Progenitor cell of endocrine pancreas (in vitro differentiated cells): ENCODE measurements around the gene CA7. TPM values are rescaled to one million over a fixed set of nuclear protein-coding genes. Genes with fewer than 3 reads are reported as not detected.
"Not testable (repeated sequence)": the region's sequence is repeated elsewhere in the genome, so short reads cannot be mapped to it uniquely, and the experiment has no call there.

Source experiments
- DNase-seq: peaks from one replicate; pipeline ENCODE4 v3.0.0; 2021; ENCODE audit warnings: low spot score; ENCODE audit not compliant: unreplicated experiment
- H3K27ac Mint-ChIP-seq: 2 replicates; pipeline ENCODE4 v1.8.0; 2021; ENCODE audit warnings: mild to moderate bottlenecking, moderate library complexity, mixed read lengths
- H3K27me3 Mint-ChIP-seq: 2 replicates; pipeline ENCODE4 v1.8.0; 2021; ENCODE audit warnings: mixed read lengths
- H3K36me3 Mint-ChIP-seq: 2 replicates; pipeline ENCODE4 v1.8.0; 2022; ENCODE audit warnings: mixed read lengths; ENCODE audit not compliant: insufficient read depth
- H3K4me1 Mint-ChIP-seq: 2 replicates; pipeline ENCODE4 v1.8.0; 2021; ENCODE audit warnings: low read depth, mixed read lengths
- H3K4me3 Mint-ChIP-seq: 2 replicates; pipeline ENCODE4 v1.8.0; 2021; ENCODE audit warnings: low read depth, mild to moderate bottlenecking, moderate library complexity, mixed read lengths
- H3K9me3 Mint-ChIP-seq: 2 replicates; pipeline ENCODE4 v1.8.0; 2021; ENCODE audit warnings: low read depth, mixed read lengths
- CTCF ChIP-seq: fragments of 200-600 bp; sonication (generic); IDR thresholded peaks from one replicate; pipeline ENCODE4 v1.5.0; 2021; ENCODE audit warnings: antibody characterized with exemption, mild to moderate bottlenecking; ENCODE audit not compliant: unreplicated experiment
- total RNA-seq: library from RNA; stranded (reverse); gene quantifications from 2 replicates; pipeline ENCODE4 v1.2.1, GENCODE V29; 2021

Gene CA7
- total RNA-seq, 1 donor from 2014 or later, result not detected

- Mint-ChIP-seq H3K27me3 (no peaks in the 10 kb centered on the region), H3K36me3 (peaks cover 1% of the 10 kb centered on the region), H3K9me3 (no peaks in the 10 kb centered on the region), H3K4me1 (peaks cover 16% of the 10 kb centered on the region), H3K4me3 (no peak overlapping the region), H3K27ac (no peak overlapping the region)
- TF ChIP-seq CTCF, result no peak
- no peak for DNase-seq
Observed at GRCh38 chr16:66895999-66896398, 51.8 kb downstream of the CA7 start.

- peaks cover 16% of the 10 kb centered on the region for H3K4me1 Mint-ChIP-seq
- not testable (repeated sequence) for H3K4me3 Mint-ChIP-seq
Observed at GRCh38 chr16:66896682-66897081, 52.5 kb downstream of the CA7 start.

GRCh38 chr16:66898207-66898606 lies 54.0 kb downstream of the CA7 start:
- H3K9me3 Mint-ChIP-seq, result no peaks in the 10 kb centered on the region
- H3K27me3 Mint-ChIP-seq, result no peaks in the 10 kb centered on the region
- TF ChIP-seq CTCF, result no peak
- no peak overlapping the region for H3K4me3 Mint-ChIP-seq
- H3K36me3 Mint-ChIP-seq, result no peaks in the 10 kb centered on the region
- DNase-seq, result no peak
- H3K4me1 Mint-ChIP-seq, result peaks cover 16% of the 10 kb centered on the region
- H3K27ac Mint-ChIP-seq, result no peak overlapping the region

More at GRCh38 chr16:66896682-66897081, 52.5 kb downstream of the CA7 start:
- peak overlapping the region; percentile 19 for H3K27ac Mint-ChIP-seq
- H3K36me3 Mint-ChIP-seq, H3K27me3 Mint-ChIP-seq, DNase-seq, H3K9me3 Mint-ChIP-seq: not testable (repeated sequence)

- H3K36me3 Mint-ChIP-seq, result no peaks in the 10 kb centered on the region
- DNase-seq, result no peak
- H3K9me3 Mint-ChIP-seq, result no peaks in the 10 kb centered on the region
- H3K4me3 Mint-ChIP-seq, result no peak overlapping the region
- H3K4me1 Mint-ChIP-seq, result peaks cover 16% of the 10 kb centered on the region
- peak overlapping the region; percentile 8 for H3K27ac Mint-ChIP-seq
- no peaks in the 10 kb centered on the region for H3K27me3 Mint-ChIP-seq
- TF ChIP-seq CTCF, result no peak
Observed at GRCh38 chr16:66898933-66899309, 54.7 kb downstream of the CA7 start.

GRCh38 chr16:66899310-66899944 lies 55.2 kb downstream of the CA7 start:
- no peak for DNase-seq
- Mint-ChIP-seq H3K36me3 (no peaks in the 10 kb centered on the region), H3K4me3 (no peak overlapping the region), H3K4me1 (peaks cover 16% of the 10 kb centered on the region), H3K9me3 (no peaks in the 10 kb centered on the region), H3K27ac (peak overlapping the region; percentile 11), H3K27me3 (no peaks in the 10 kb centered on the region)
- no peak for TF ChIP-seq CTCF
